NT2/D1 (cell line): ENCODE measurements around the gene PPIC.

Experiments
- YY1 ChIP-seq: IDR thresholded peaks from 2 replicates; pipeline ENCODE4 v1.6.1; 2011; ENCODE audit not compliant: insufficient read length, insufficient read depth
- ZNF274 ChIP-seq: IDR thresholded peaks from 2 replicates; pipeline ENCODE4 v1.6.1; 2011; ENCODE audit warnings: mild to moderate bottlenecking, low read depth, low read length

GRCh38 chr5:123000731-123001130 is 35.8 kb downstream of the PPIC start:
- TF ChIP-seq YY1 (no peak), ZNF274 (no peak)
